ENCODE data around the gene PLEKHG1. TPM values are rescaled to one million over a fixed set of nuclear protein-coding genes. Genes with fewer than 3 reads are reported as not detected.
A peak's percentile ranks its signal among the peaks of the same experiment; 100 is the strongest.

Gene PLEKHG1
- total RNA-seq, 6 experiments from 2014 or later = 8.7 to 20.3 (median 11.8) TPM

GRCh38 chr6:150637266-150637665 lies 37.6 kb downstream of the PLEKHG1 start:
- 67% methylated on average over 1 of the region's 1 CpG for WGBS (ENCODE audit: insufficient coverage, low coverage, low lambda C conversion rate, missing lambda C conversion rate)
- intact Hi-C loops (cut with DNase I) = no loop called here

GRCh38 chr6:150638267-150638666 lies 38.6 kb downstream of the PLEKHG1 start:
- intact Hi-C loops (cut with DNase I) = no loop called here
- Histone ChIP-seq H3K4me1 (peaks cover 0 to 51% (median 14%) of the 10 kb centered on the region in 4 donors), H3K27ac (peak overlapping the region in 2 of 3 donors; percentile 30 to 77), H3K9me3 (no peaks in the 10 kb centered on the region), H3K4me3 (no peak overlapping the region), H3K36me3 (no peaks in the 10 kb centered on the region), H3K27me3 (no peaks in the 10 kb centered on the region)
- TF ChIP-seq CTCF (IDR thresholded peaks at IDR 0.05) (no peak), POLR2A (IDR thresholded peaks at IDR 0.05) (no peak)
- DNase-seq (no peak), ATAC-seq (no peak)
- WGBS (ENCODE audit: insufficient coverage, low coverage, low lambda C conversion rate, missing lambda C conversion rate) = no CpG with 5 or more reads among the region's 1 CpG

More at GRCh38 chr6:150637266-150637665, 37.6 kb downstream of the PLEKHG1 start:
- H3K9me3 ChIP-seq = no peaks in the 10 kb centered on the region
- TF ChIP-seq CTCF (IDR thresholded peaks at IDR 0.05) = no peak
- TF ChIP-seq POLR2A (IDR thresholded peaks at IDR 0.05) = no peak
- peaks cover 0 to 61% (median 18%) of the 10 kb centered on the region in 4 donors for H3K4me1 ChIP-seq
- DNase-seq (no peak), ATAC-seq (no peak)
- no peaks in the 10 kb centered on the region for H3K27me3 ChIP-seq
- no peak overlapping the region for H3K4me3 ChIP-seq
- no peaks in the 10 kb centered on the region for H3K36me3 ChIP-seq
- H3K27ac ChIP-seq = no peak overlapping the region

DNA sequence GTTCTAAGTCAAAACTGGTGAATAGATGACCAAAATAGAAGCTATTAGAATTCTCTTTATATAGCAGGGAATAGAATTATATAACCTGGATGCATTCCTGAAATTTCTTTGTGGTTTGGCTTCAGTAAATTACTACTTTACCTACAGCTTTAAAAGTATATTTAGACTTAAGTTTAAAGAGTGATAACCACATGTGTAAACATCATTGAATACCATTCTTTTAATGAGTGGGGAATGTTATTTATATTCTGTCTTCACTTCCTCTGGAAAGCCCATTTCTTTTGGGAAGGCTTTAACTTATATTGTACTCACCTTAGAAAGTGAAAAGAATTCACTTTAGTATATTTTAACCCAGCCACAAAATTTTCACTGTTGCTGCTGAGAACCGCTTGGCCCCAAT lies 39.1 kb downstream of the PLEKHG1 start:
- Histone ChIP-seq H3K9me3 (no peaks in the 10 kb centered on the region), H3K27me3 (no peaks in the 10 kb centered on the region), H3K4me3 (no peak overlapping the region), H3K4me1 (peaks cover 0 to 47% (median 13%) of the 10 kb centered on the region in 4 donors), H3K36me3 (no peaks in the 10 kb centered on the region), H3K27ac (peak overlapping the region in 2 of 3 donors; percentile 30 to 77)
- TF ChIP-seq CTCF (IDR thresholded peaks at IDR 0.05) (no peak), POLR2A (IDR thresholded peaks at IDR 0.05) (no peak)
- ATAC-seq = no peak
- intact Hi-C loops (cut with DNase I) = no loop called here
- DNase-seq = no peak
- WGBS (ENCODE audit: insufficient coverage, low coverage, low lambda C conversion rate, missing lambda C conversion rate) = 94% methylated on average over 1 of the region's 1 CpG

DNA sequence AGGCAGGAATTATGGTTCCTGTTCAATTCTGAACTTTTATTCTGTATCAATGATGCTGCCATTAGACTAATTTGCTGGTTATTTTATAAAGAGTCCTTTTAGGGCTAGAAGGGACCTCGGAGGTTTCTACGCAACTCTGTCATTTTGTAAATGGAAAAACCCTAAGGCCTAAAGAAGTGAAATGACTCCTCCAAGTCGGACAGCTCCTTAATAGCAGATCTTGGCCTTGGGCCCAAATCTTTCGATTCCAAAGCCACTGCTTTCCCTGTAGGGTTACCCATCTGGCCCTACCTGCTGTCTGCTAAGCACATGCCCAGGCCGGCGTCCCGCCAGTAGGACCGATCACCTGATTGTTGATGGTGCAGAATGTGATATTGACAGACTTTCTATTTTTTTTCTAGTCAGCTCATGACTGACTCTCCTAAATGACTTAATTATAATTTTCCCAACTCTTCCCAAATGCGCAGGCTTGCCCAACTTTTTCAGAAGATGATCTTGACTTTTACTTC lies 40.2 kb downstream of the PLEKHG1 start:
- ATAC-seq = peak in 3 of 4 donors; percentile 13 to 34 (median 17)
- H3K27ac ChIP-seq = peak overlapping the region; percentile 73 to 77 (median 75)
- intact Hi-C loops (cut with DNase I) = no loop called here

More for the DNA sequence above, 40.2 kb downstream of the PLEKHG1 start:
- Histone ChIP-seq H3K9me3 (no peaks in the 10 kb centered on the region), H3K36me3 (no peaks in the 10 kb centered on the region), H3K27me3 (no peaks in the 10 kb centered on the region), H3K4me1 (peaks cover 0 to 47% (median 13%) of the 10 kb centered on the region in 4 donors), H3K4me3 (no peak overlapping the region)
- DNase-seq = peak; percentile 44 to 66 (median 65)
- TF ChIP-seq POLR2A (IDR thresholded peaks at IDR 0.05) = no peak
- TF ChIP-seq CTCF (IDR thresholded peaks at IDR 0.05) = no peak
- 75% methylated on average over 6 of the region's 9 CpGs for WGBS (ENCODE audit: insufficient coverage, low coverage, low lambda C conversion rate, missing lambda C conversion rate)

Measured in right lobe of liver (tissue), 6 donors.